Glutamatergic neuron (in vitro differentiated cells): ENCODE data around the gene OVAAL. TPM values are rescaled to one million over a fixed set of nuclear protein-coding genes. Genes with fewer than 3 reads are reported as not detected.

Experiments
- DNase-seq: peaks from one replicate; pipeline ENCODE4 v3.0.0; 2022
- H3K27ac Mint-ChIP-seq: one replicate; pipeline ENCODE4 v1.8.0; 2020; ENCODE audit warnings: mild to moderate bottlenecking, mixed read lengths, inconsistent platforms; ENCODE audit not compliant: unreplicated experiment
- H3K27me3 Mint-ChIP-seq: one replicate; pipeline ENCODE4 v1.8.0; 2020; ENCODE audit warnings: mild to moderate bottlenecking, moderate library complexity, mixed read lengths, inconsistent platforms; ENCODE audit not compliant: unreplicated experiment
- H3K36me3 Mint-ChIP-seq: one replicate; pipeline ENCODE4 v1.8.0; 2020; ENCODE audit warnings: mild to moderate bottlenecking, mixed read lengths, inconsistent platforms; ENCODE audit not compliant: unreplicated experiment
- H3K4me1 Mint-ChIP-seq: one replicate; pipeline ENCODE4 v1.8.0; 2020; ENCODE audit warnings: mild to moderate bottlenecking, low read depth, mixed read lengths, inconsistent platforms; ENCODE audit not compliant: unreplicated experiment
- H3K4me3 Mint-ChIP-seq: one replicate; pipeline ENCODE4 v1.8.0; 2020; ENCODE audit warnings: mild to moderate bottlenecking, mixed read lengths, inconsistent platforms; ENCODE audit not compliant: unreplicated experiment
- H3K9me3 Mint-ChIP-seq: one replicate; pipeline ENCODE4 v1.8.0; 2020; ENCODE audit warnings: mild to moderate bottlenecking, moderate library complexity, mixed read lengths, inconsistent platforms; ENCODE audit not compliant: unreplicated experiment
- CTCF ChIP-seq: fragments of 200-600 bp; sonication (generic); IDR thresholded peaks from one replicate; pipeline ENCODE4 v1.5.0; 2021; ENCODE audit not compliant: partially characterized antibody, unreplicated experiment
- total RNA-seq: library from RNA; stranded (reverse); fragmentation: NEBNext Ultra II Directional; extraction: Animal tissue kit (Norgen Biotek cat#: 25700); gene quantifications from one replicate; pipeline ENCODE4 v1.2.1, GENCODE V29; 2021; ENCODE audit not compliant: unreplicated experiment

The OVAAL gene
- total RNA-seq, 1 donor from 2014 or later, result not detected

DNA sequence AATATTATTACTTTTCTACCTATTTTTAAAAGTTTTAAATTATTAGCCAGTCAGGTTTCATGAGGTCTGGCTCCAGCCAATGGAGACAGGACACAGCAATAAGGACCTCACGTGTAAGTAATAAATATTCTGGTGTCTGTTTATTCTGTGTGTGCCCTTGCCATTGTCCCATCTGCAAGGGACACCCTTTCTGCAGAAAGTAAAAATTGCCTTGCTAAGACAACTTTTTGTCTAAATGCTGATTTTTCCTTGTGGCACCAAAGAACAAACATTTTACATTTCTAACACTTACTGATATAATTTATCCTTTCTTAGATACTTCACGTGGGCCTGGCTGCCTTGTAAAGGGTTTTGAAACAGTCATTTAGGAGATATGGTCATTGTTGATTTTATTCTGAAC, 29.4 kb downstream of the OVAAL start:
- TF ChIP-seq CTCF, result no peak
- H3K4me1 Mint-ChIP-seq, result no peaks in the 10 kb centered on the region
- no peak overlapping the region for H3K4me3 Mint-ChIP-seq
- H3K27me3 Mint-ChIP-seq, result peaks cover 2% of the 10 kb centered on the region
- H3K9me3 Mint-ChIP-seq, result peaks cover 1% of the 10 kb centered on the region
- H3K27ac Mint-ChIP-seq, result no peak overlapping the region
- DNase-seq, result no peak
- no peaks in the 10 kb centered on the region for H3K36me3 Mint-ChIP-seq

DNA sequence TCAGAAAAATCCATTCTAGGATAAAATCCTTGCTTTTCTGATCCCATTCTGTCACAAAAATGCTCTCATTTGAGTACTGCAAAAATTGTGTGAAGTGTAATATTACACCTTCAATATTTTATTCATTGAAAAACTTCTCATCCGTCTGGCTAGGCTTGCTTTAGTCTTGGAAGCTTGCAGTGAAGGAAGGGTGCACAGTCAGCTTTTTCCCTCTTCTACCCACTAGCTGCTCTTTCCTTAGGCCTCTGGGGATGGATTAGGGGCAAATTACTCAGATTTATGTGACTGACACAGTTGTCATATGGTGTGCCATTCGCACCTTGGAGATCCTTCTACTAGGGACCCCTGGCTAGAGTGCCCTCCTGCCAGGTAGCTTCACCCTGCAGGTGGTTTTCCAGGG, 32.1 kb downstream of the OVAAL start:
- Mint-ChIP-seq H3K36me3 (no peaks in the 10 kb centered on the region), H3K4me1 (no peaks in the 10 kb centered on the region), H3K27me3 (peaks cover 3% of the 10 kb centered on the region), H3K27ac (no peak overlapping the region), H3K9me3 (peaks cover 3% of the 10 kb centered on the region), H3K4me3 (no peak overlapping the region)
- no peak for TF ChIP-seq CTCF
- DNase-seq, result no peak

- Mint-ChIP-seq H3K27me3 (peaks cover 3% of the 10 kb centered on the region), H3K4me1 (peaks cover 4% of the 10 kb centered on the region), H3K36me3 (no peaks in the 10 kb centered on the region), H3K27ac (no peak overlapping the region), H3K4me3 (no peak overlapping the region), H3K9me3 (peaks cover 3% of the 10 kb centered on the region)
- TF ChIP-seq CTCF, result no peak
- DNase-seq, result no peak
These were observed 34.6 kb downstream of the OVAAL start for GRCh38 chr1:180593382-180593781.

DNA sequence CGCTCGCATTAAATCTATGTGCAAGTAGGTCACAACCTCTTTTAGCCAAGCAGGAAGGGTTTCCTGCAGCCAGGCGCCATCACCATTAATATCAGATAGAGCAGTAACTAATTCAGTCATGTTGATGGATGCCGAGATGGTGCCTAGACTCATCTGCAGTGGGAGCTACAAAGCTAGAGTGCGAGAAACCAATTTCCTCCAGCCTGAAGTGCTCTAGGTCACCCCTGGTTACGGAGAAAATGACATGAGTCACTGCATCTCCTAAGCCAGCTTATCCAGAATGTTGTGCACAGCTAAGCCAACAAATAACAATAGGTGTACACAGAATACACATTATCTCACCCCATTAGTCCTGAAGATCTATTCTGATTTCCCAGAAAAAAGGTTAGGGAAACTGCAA, 36.0 kb downstream of the OVAAL start:
- peaks cover 3% of the 10 kb centered on the region for H3K27me3 Mint-ChIP-seq
- H3K27ac Mint-ChIP-seq, result no peak overlapping the region
- H3K4me1 Mint-ChIP-seq, result peaks cover 12% of the 10 kb centered on the region
- H3K4me3 Mint-ChIP-seq, result no peak overlapping the region
- no peaks in the 10 kb centered on the region for H3K36me3 Mint-ChIP-seq
- DNase-seq, result no peak
- TF ChIP-seq CTCF, result no peak
- peaks cover 3% of the 10 kb centered on the region for H3K9me3 Mint-ChIP-seq

DNA sequence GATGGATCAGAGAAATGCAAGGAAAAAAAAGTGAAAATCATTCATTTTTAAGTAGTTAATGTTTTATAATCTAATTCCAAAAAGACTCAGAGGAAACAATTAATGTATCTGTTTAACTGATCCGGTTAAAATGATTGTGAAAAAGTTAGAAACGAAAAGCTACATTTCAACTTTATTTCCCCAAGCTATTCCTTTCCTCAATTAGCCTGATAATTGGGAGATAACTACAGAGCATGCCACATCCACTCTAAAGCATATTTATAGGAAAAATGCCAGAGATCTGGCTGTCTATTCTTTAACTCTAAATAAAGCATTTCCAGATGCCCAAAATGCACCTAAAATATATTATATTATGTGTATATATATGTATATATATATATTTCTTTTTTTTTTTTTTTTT, 37.2 kb downstream of the OVAAL start:
- peaks cover 2% of the 10 kb centered on the region for H3K27me3 Mint-ChIP-seq
- H3K4me3 Mint-ChIP-seq, result no peak overlapping the region
- no peak for TF ChIP-seq CTCF
- no peak overlapping the region for H3K27ac Mint-ChIP-seq
- DNase-seq, result no peak
- H3K4me1 Mint-ChIP-seq, result peaks cover 12% of the 10 kb centered on the region
- H3K9me3 Mint-ChIP-seq, result peaks cover 3% of the 10 kb centered on the region
- H3K36me3 Mint-ChIP-seq, result no peaks in the 10 kb centered on the region
